ENCODE data around the gene GTF2B. TPM values are rescaled to one million over a fixed set of nuclear protein-coding genes. Genes with fewer than 3 reads are reported as not detected.
A peak's percentile ranks its signal among the peaks of the same experiment; 100 is the strongest.

Gene GTF2B
- total RNA-seq, 1 donor from 2014 or later = 42.0 TPM

DNA sequence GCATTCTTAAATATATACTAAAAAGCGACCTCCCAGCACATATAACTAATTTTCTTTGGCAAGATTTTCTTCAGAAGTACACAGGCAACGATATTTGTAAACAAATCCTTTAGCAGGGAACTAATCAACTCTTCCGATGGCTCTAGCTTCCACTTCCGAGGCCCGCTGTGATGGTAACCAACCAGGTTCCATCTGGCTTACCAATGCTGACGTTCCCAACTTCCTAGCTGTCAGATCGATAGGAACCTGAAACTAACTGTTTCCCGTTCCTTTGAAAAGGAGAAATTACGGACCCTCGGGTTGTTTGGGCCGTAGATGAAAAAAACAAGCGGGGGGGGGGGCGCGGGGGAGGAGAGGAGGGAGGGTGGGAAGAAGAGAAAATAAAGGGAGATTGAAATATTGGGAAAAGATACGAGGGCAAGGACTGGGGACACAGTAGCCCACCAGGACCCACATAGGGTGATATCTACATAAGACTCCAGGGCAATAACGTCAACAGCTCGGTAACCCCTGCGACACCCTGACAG is 513 bp downstream of the GTF2B start:
- H3K27ac ChIP-seq = peak overlapping the region; percentile 60
- H3K4me2 ChIP-seq = peak overlapping the region; percentile 85
- Mint-ChIP-seq H3K27ac (peak overlapping the region; percentile 87), H3K4me3 (peak overlapping the region; percentile 99), H3K27me3 (ENCODE audit: insufficient read depth, low read depth) (peaks cover 2% of the 10 kb centered on the region), H3K4me1 (peaks cover 18% of the 10 kb centered on the region), H3K36me3 (peaks cover 7% of the 10 kb centered on the region), H3K9me3 (no peaks in the 10 kb centered on the region)
- peak overlapping the region; percentile 93 for H2AFZ ChIP-seq (replicated peaks)
- H3K9ac ChIP-seq = peak overlapping the region; percentile 62
- peak overlapping the region; percentile 76 for H3K4me3 ChIP-seq
- H3K4me1 ChIP-seq = peaks cover 6% of the 10 kb centered on the region
- TF ChIP-seq CTCF (IDR thresholded peaks at IDR 0.05) (no peak), EZH2 (IDR thresholded peaks at IDR 0.05) (no peak), EZH2phosphoT487 (IDR thresholded peaks at IDR 0.05) (no peak)
- H3K9me3 ChIP-seq (ENCODE audit: low read depth) = no peaks in the 10 kb centered on the region
- peaks cover 13% of the 10 kb centered on the region for H3F3A ChIP-seq (ENCODE audit: low read depth)
- H4K20me1 ChIP-seq (ENCODE audit: low read depth) = peaks cover 5% of the 10 kb centered on the region
- DNase-seq (ENCODE audit: low spot score) = peak; percentile 57
- H3K36me3 ChIP-seq = no peaks in the 10 kb centered on the region
- no peaks in the 10 kb centered on the region for H3K27me3 ChIP-seq
- H3K79me2 ChIP-seq (ENCODE audit: low read depth) = peaks cover 33% of the 10 kb centered on the region

GRCh38 chr1:88890131-88890530 is 1.2 kb downstream of the GTF2B start:
- H3K9me3 Mint-ChIP-seq = no peaks in the 10 kb centered on the region
- H3K4me3 Mint-ChIP-seq = peak overlapping the region; percentile 99
- H3K27me3 ChIP-seq = no peaks in the 10 kb centered on the region
- peaks cover 13% of the 10 kb centered on the region for H3F3A ChIP-seq (ENCODE audit: low read depth)
- H3K9me3 ChIP-seq (ENCODE audit: low read depth) = no peaks in the 10 kb centered on the region
- H3K9ac ChIP-seq = peak overlapping the region; percentile 62
- TF ChIP-seq EZH2 (IDR thresholded peaks at IDR 0.05) = no peak
- peaks cover 33% of the 10 kb centered on the region for H3K79me2 ChIP-seq (ENCODE audit: low read depth)
- no peak overlapping the region for H2AFZ ChIP-seq (replicated peaks)
- peaks cover 2% of the 10 kb centered on the region for H3K27me3 Mint-ChIP-seq (ENCODE audit: insufficient read depth, low read depth)
- peak overlapping the region; percentile 85 for H3K4me2 ChIP-seq
- no peak overlapping the region for H3K27ac ChIP-seq
- no peak overlapping the region for H3K27ac Mint-ChIP-seq
- H3K4me3 ChIP-seq = peak overlapping the region; percentile 76
- H4K20me1 ChIP-seq (ENCODE audit: low read depth) = peaks cover 5% of the 10 kb centered on the region
- peaks cover 7% of the 10 kb centered on the region for H3K36me3 Mint-ChIP-seq
- H3K4me1 Mint-ChIP-seq = peaks cover 18% of the 10 kb centered on the region
- H3K36me3 ChIP-seq = no peaks in the 10 kb centered on the region
- DNase-seq (ENCODE audit: low spot score) = no peak
- peaks cover 6% of the 10 kb centered on the region for H3K4me1 ChIP-seq

GRCh38 chr1:88888750-88889149 is 2.6 kb downstream of the GTF2B start:
- no peak overlapping the region for H3K9ac ChIP-seq
- peaks cover 18% of the 10 kb centered on the region for H3K4me1 Mint-ChIP-seq
- H3K79me2 ChIP-seq (ENCODE audit: low read depth) = peaks cover 33% of the 10 kb centered on the region
- H3K4me1 ChIP-seq = peaks cover 6% of the 10 kb centered on the region
- peaks cover 5% of the 10 kb centered on the region for H4K20me1 ChIP-seq (ENCODE audit: low read depth)
- peaks cover 7% of the 10 kb centered on the region for H3K36me3 ChIP-seq
- no peak for TF ChIP-seq EZH2phosphoT487 (IDR thresholded peaks at IDR 0.05)
- no peak for TF ChIP-seq EZH2 (IDR thresholded peaks at IDR 0.05)
- no peak for TF ChIP-seq CTCF (IDR thresholded peaks at IDR 0.05)
- H3K27me3 ChIP-seq = no peaks in the 10 kb centered on the region
- peaks cover 9% of the 10 kb centered on the region for H3K36me3 Mint-ChIP-seq
- H3K9me3 Mint-ChIP-seq = no peaks in the 10 kb centered on the region
- H3K27ac ChIP-seq = no peak overlapping the region
- H3K4me2 ChIP-seq = no peak overlapping the region
- H3K27ac Mint-ChIP-seq = no peak overlapping the region
- DNase-seq (ENCODE audit: low spot score) = no peak
- H3K9me3 ChIP-seq (ENCODE audit: low read depth) = no peaks in the 10 kb centered on the region
- no peak overlapping the region for H3K4me3 Mint-ChIP-seq
- H3K27me3 Mint-ChIP-seq (ENCODE audit: insufficient read depth, low read depth) = peaks cover 2% of the 10 kb centered on the region
- H3F3A ChIP-seq (ENCODE audit: low read depth) = peaks cover 13% of the 10 kb centered on the region
- H2AFZ ChIP-seq (replicated peaks) = no peak overlapping the region
- H3K4me3 ChIP-seq = no peak overlapping the region

- H3K4me3 Mint-ChIP-seq = no peak overlapping the region
- H3K27ac Mint-ChIP-seq = no peak overlapping the region
- peaks cover 11% of the 10 kb centered on the region for H3K36me3 Mint-ChIP-seq
- H3K4me1 ChIP-seq = peaks cover 6% of the 10 kb centered on the region
- no peaks in the 10 kb centered on the region for H3K27me3 ChIP-seq
- peaks cover 15% of the 10 kb centered on the region for H3K4me1 Mint-ChIP-seq
- H3K36me3 ChIP-seq = peaks cover 7% of the 10 kb centered on the region
- no peaks in the 10 kb centered on the region for H3K9me3 Mint-ChIP-seq
- no peak overlapping the region for H3K4me2 ChIP-seq
- H3K79me2 ChIP-seq (ENCODE audit: low read depth) = peaks cover 33% of the 10 kb centered on the region
- no peaks in the 10 kb centered on the region for H3K9me3 ChIP-seq (ENCODE audit: low read depth)
- no peak for DNase-seq (ENCODE audit: low spot score)
- H3K27ac ChIP-seq = no peak overlapping the region
- H4K20me1 ChIP-seq (ENCODE audit: low read depth) = peaks cover 5% of the 10 kb centered on the region
- no peak overlapping the region for H3K4me3 ChIP-seq
- TF ChIP-seq CTCF (IDR thresholded peaks at IDR 0.05) (no peak), EZH2phosphoT487 (IDR thresholded peaks at IDR 0.05) (no peak), EZH2 (IDR thresholded peaks at IDR 0.05) (no peak)
- H3K9ac ChIP-seq = no peak overlapping the region
- no peaks in the 10 kb centered on the region for H3K27me3 Mint-ChIP-seq (ENCODE audit: insufficient read depth, low read depth)
- no peaks in the 10 kb centered on the region for H3F3A ChIP-seq (ENCODE audit: low read depth)
- no peak overlapping the region for H2AFZ ChIP-seq (replicated peaks)
Measured at GRCh38 chr1:88885933-88886332, 5.4 kb downstream of the GTF2B start.

All from neural progenitor cell (in vitro differentiated cells).